Activated CD4-positive, alpha-beta T cell treated with anti-CD3 and anti-CD28 coated beads for 36 hours (primary cell): ENCODE data around the gene DZIP1. TPM values are rescaled to one million over a fixed set of nuclear protein-coding genes. Genes with fewer than 3 reads are reported as not detected.
"Not testable (repeated sequence)": the region's sequence is repeated elsewhere in the genome, so short reads cannot be mapped to it uniquely, and the experiment has no call there.

Experiments
- ATAC-seq: fragments of 200-7000 bp; cut with Tn5 transposase; one replicate; pipeline ENCODE4 v1.10.0; 2021; ENCODE audit warnings: mild to moderate bottlenecking, moderate library complexity
- CTCF ChIA-PET: fragments of 350-600 bp; sonication (Branson Sonifier 250); formaldehyde crosslinking; loops from one replicate; lab custom pipeline; 2021; ENCODE audit warnings: antibody characterized with exemption; lab: Charles Lee
- POLR2A ChIA-PET: fragments of 350-600 bp; sonication (Branson Sonifier 250); formaldehyde crosslinking; loops from one replicate; lab custom pipeline; 2021; ENCODE audit warnings: antibody characterized with exemption, inconsistent platforms; lab: Charles Lee
- DNase-seq: peaks from one replicate; pipeline ENCODE4 v3.0.0-alpha.2; 2020
- H3K27ac Mint-ChIP-seq: one replicate; pipeline ENCODE4 v1.8.0; 2021; ENCODE audit warnings: mixed read lengths
- H3K27me3 Mint-ChIP-seq: one replicate; pipeline ENCODE4 v1.8.0; 2021; ENCODE audit warnings: mixed read lengths
- H3K36me3 Mint-ChIP-seq: one replicate; pipeline ENCODE4 v1.8.0; 2021; ENCODE audit warnings: low read depth, mixed read lengths
- H3K4me1 Mint-ChIP-seq: one replicate; pipeline ENCODE4 v1.8.0; 2021; ENCODE audit warnings: mixed read lengths
- H3K4me3 Mint-ChIP-seq: one replicate; pipeline ENCODE4 v1.8.0; 2021; ENCODE audit warnings: mild to moderate bottlenecking, moderate library complexity, mixed read lengths
- H3K9me3 Mint-ChIP-seq: one replicate; pipeline ENCODE4 v1.8.0; 2021; ENCODE audit warnings: low read depth, mixed read lengths
- intact Hi-C, 2 experiments: fragments of 100-400 bp; cut with DNase I in 1 of 2; cut with micrococcal nuclease in 1 of 2; formaldehyde crosslinking; loops; one replicate each; pipeline versions ENCODE4 v1.14.2 to v1.15.1; 2022 to 2024; cut with DNase I, micrococcal nuclease
- total RNA-seq, 2 experiments: library from RNA; stranded (reverse); gene quantifications; one replicate each; pipeline ENCODE4 v1.2.3, GENCODE V29; 2021

Gene DZIP1
- total RNA-seq, 2 experiments from 2014 or later: 0.33 to 0.39 TPM

DNA sequence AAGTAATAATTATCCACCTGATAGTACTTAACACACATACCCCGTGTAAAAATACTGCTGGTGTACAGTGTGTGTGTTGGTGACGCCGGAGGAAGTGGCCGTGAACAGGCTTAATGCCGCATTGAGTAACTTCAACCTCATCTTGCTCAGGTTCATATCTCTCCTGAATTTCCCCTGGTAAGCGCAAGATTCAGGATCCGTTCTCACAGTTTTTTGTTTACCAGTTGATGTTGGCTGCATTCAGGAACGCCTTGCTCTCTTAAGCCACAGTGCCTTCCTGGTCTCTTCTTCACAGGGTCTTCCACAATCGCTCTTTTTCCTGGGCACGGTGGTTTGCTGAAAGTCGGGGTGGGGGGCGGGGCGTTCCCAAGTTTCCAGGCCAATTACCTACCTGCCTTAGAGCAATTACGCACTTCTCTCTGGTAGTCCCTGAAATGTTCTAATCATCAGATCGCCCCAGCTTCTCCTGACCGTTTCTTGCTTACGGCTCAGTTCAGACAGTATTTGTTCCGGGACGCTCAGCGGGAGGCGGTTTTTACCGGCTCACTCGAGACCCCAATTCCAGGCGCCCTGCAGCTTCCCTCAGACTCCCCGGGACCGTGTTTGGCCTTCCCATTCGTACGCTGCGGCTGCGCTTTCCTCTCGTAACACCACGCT lies 31.7 kb upstream of the DZIP1 start:
- peaks cover 10% of the 10 kb centered on the region for H3K9me3 Mint-ChIP-seq
- DNase-seq: peak; percentile 52
- H3K4me1 Mint-ChIP-seq: peaks cover 47% of the 10 kb centered on the region
- POLR2A ChIA-PET: interaction anchor here (0.6 to 1.0 kb wide), 5 partner anchors 22 to 1757 kb away, joined by 3 to 5 read pairs (median 3); no protein-coding TSS in a partner anchor
- peaks cover 21% of the 10 kb centered on the region for H3K36me3 Mint-ChIP-seq
- peak overlapping the region; percentile 92 for H3K27ac Mint-ChIP-seq
- intact Hi-C loops: loop anchor here (2.0 to 5.0 kb wide), 7 partner anchors 27 to 1757 kb away; partner anchors contain the start of genes ABCC4 (in 2 of the 2), GPR180 (in 2 of the 2) and RAP2A (in 1 of the 2)
- H3K27me3 Mint-ChIP-seq: no peaks in the 10 kb centered on the region
- CTCF ChIA-PET: interaction anchor here (0.7 to 1.0 kb wide), 4 partner anchors 13 to 431 kb away, joined by 3 read pairs; no protein-coding TSS in a partner anchor
- H3K4me3 Mint-ChIP-seq: peak overlapping the region; percentile 96
- ATAC-seq: peak; percentile 1

DNA sequence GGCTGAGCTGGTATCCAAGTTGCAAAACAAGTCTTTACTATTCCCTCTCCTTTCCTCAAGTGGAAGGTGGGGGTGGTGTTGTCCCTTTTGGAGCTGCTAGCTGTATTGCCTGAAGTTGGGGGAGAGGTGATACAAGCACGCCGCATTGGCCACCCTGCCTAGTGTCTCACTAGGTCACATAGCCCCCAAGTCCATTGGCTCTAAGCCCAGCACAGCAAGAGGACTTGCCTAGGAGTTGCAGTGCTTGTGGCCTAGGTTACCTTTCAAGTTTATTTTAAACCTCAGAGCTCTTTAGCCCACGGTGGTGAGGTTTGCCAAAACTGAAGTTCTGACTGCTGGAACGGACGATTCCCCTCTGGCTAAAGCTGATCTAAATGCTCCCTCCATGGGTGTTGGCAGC lies 27.1 kb upstream of the DZIP1 start:
- POLR2A ChIA-PET: no interaction called here
- no peak for DNase-seq
- intact Hi-C loops: no loop called here
- CTCF ChIA-PET: interaction anchor here (0.6 to 1.0 kb wide), 2 partner anchors 11 to 47 kb away, joined by 3 read pairs; no protein-coding TSS in a partner anchor
- Mint-ChIP-seq H3K9me3 (peaks cover 41% of the 10 kb centered on the region), H3K4me3 (no peak overlapping the region), H3K36me3 (peaks cover 18% of the 10 kb centered on the region), H3K4me1 (peaks cover 18% of the 10 kb centered on the region), H3K27me3 (no peaks in the 10 kb centered on the region), H3K27ac (no peak overlapping the region)
- no peak for ATAC-seq

GRCh38 chr13:95667235-95667634 lies 22.7 kb upstream of the DZIP1 start:
- H3K27me3 Mint-ChIP-seq, intact Hi-C loops, CTCF ChIA-PET, H3K4me3 Mint-ChIP-seq, POLR2A ChIA-PET, H3K27ac Mint-ChIP-seq, H3K36me3 Mint-ChIP-seq, H3K4me1 Mint-ChIP-seq, ATAC-seq, DNase-seq: not testable (repeated sequence)
- peaks cover 54% of the 10 kb centered on the region for H3K9me3 Mint-ChIP-seq

DNA sequence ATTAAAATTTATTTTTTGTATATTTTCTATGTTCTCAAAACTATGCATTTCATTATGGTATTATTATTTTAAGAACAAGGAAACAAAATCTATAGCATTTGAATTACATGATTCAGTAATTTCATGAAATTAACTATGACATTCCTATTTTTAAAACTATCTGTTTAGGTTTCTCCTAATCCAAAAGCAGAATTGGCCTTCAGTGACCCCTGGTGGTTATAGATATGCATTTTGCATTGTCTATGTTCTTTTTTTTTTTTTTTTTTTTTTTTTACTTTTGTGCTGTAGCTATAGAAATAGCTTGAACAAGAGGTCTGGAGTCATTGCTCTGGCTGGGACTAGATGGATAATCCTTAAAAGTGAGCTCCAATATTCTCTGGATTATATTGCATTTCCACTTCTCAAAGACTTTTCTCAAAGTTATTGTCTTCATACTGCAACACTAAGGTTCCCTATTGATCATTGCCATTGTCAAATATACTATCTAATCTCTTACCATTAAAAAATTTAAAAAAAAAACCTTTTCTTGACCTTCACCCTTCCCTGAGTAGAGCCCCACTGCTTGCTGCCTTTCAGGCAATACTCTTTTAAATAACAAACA lies 16.6 kb upstream of the DZIP1 start:
- ATAC-seq (no peak), DNase-seq (peak; percentile 21)
- ChIA-PET POLR2A (no interaction called here), CTCF (interaction anchor here (0.6 to 1.6 kb wide), 13 partner anchors 10 to 470 kb away, joined by 3 to 13 read pairs (median 4); no protein-coding TSS in a partner anchor)
- Mint-ChIP-seq H3K4me3 (no peak overlapping the region), H3K4me1 (no peaks in the 10 kb centered on the region), H3K27me3 (peaks cover 19% of the 10 kb centered on the region), H3K36me3 (no peaks in the 10 kb centered on the region), H3K9me3 (peaks cover 16% of the 10 kb centered on the region), H3K27ac (no peak overlapping the region)
- intact Hi-C loops: loop anchor here (1.0 to 5.0 kb wide), 5 partner anchors 37 to 174 kb away; no protein-coding TSS in a partner anchor

GRCh38 chr13:95659500-95659899 lies 15.0 kb upstream of the DZIP1 start:
- POLR2A ChIA-PET: no interaction called here
- Mint-ChIP-seq H3K4me3 (no peak overlapping the region), H3K9me3 (peaks cover 9% of the 10 kb centered on the region), H3K27ac (no peak overlapping the region), H3K4me1 (no peaks in the 10 kb centered on the region), H3K36me3 (no peaks in the 10 kb centered on the region), H3K27me3 (peaks cover 19% of the 10 kb centered on the region)
- ATAC-seq: no peak
- DNase-seq: no peak
- intact Hi-C loops: no loop called here
- CTCF ChIA-PET: interaction anchor here (0.8 to 1.6 kb wide), 3 partner anchors 50 to 237 kb away, joined by 3 to 4 read pairs (median 3); no protein-coding TSS in a partner anchor

DNA sequence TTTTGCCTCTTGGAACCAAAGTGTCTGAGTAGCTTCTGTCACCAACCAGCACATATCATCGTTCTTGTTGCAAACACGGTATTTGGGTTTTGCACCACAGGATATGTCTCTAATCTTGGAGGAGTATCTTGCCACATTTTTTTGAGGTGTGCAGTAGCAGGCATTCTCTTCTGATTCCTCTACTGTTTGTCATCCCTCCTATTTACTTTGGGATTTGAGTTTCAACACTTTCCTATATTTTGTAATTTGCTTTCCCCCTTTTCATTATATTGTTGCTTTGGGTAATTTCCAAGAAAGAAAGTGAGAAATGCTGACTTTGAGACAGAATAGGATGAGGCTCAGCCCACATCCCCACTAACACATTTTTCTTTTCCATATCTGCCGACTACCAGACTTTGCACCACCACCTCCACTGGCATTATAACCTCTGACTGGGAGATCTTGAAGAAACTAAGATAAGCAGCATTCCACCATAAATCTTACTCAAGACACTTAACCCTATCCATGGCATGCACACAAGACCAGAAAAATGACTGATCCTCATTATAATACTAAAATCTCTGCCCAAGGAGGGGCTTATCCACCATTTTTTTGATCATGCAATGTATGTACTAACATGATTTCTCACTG lies 12.0 kb upstream of the DZIP1 start:
- no peaks in the 10 kb centered on the region for H3K9me3 Mint-ChIP-seq
- DNase-seq (no peak), ATAC-seq (no peak)
- no peaks in the 10 kb centered on the region for H3K36me3 Mint-ChIP-seq
- H3K27ac Mint-ChIP-seq: no peak overlapping the region
- H3K4me3 Mint-ChIP-seq: no peak overlapping the region
- no peaks in the 10 kb centered on the region for H3K4me1 Mint-ChIP-seq
- intact Hi-C loops: no loop called here
- H3K27me3 Mint-ChIP-seq: peaks cover 12% of the 10 kb centered on the region
- ChIA-PET CTCF (no interaction called here), POLR2A (no interaction called here)

DNA sequence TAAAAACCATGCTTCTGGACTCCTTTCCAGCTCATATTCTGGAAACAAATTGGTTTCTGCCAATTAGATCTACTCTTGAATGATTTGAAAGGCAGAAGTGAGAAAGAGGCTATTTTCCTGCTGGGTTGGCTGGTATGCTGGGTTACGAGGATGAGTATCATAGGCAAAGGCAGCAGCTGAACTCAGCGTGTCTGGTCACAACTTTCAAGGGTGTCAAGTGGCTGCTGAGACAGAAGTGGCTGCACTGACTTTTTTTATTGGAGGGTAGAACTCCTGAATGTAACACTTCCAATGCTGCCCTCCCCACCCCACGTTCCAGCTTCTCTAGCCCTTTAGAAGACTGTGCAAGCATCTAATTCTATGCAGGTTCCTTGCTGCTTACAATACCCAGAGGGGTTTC lies 8.3 kb upstream of the DZIP1 start:
- POLR2A ChIA-PET: no interaction called here
- intact Hi-C loops: no loop called here
- Mint-ChIP-seq H3K36me3 (no peaks in the 10 kb centered on the region), H3K27ac (no peak overlapping the region), H3K9me3 (no peaks in the 10 kb centered on the region), H3K27me3 (peaks cover 12% of the 10 kb centered on the region), H3K4me1 (no peaks in the 10 kb centered on the region), H3K4me3 (no peak overlapping the region)
- CTCF ChIA-PET: interaction anchor here (1.5 kb wide), 1 partner anchor 28 kb away, joined by 4 read pairs; no protein-coding TSS in a partner anchor
- ATAC-seq: no peak
- DNase-seq: no peak

GRCh38 chr13:95652244-95652764 lies 7.8 kb upstream of the DZIP1 start:
- POLR2A ChIA-PET: no interaction called here
- ATAC-seq (no peak), DNase-seq (no peak)
- Mint-ChIP-seq H3K4me1 (no peaks in the 10 kb centered on the region), H3K27me3 (peaks cover 14% of the 10 kb centered on the region), H3K9me3 (no peaks in the 10 kb centered on the region), H3K36me3 (no peaks in the 10 kb centered on the region), H3K27ac (no peak overlapping the region), H3K4me3 (no peak overlapping the region)
- CTCF ChIA-PET: interaction anchor here (1.5 kb wide), 1 partner anchor 27 kb away, joined by 4 read pairs; no protein-coding TSS in a partner anchor
- intact Hi-C loops: no loop called here

- no peak for ATAC-seq
- Mint-ChIP-seq H3K36me3 (no peaks in the 10 kb centered on the region), H3K27ac (no peak overlapping the region), H3K9me3 (no peaks in the 10 kb centered on the region), H3K27me3 (peaks cover 14% of the 10 kb centered on the region), H3K4me1 (no peaks in the 10 kb centered on the region), H3K4me3 (no peak overlapping the region)
- ChIA-PET CTCF (no interaction called here), POLR2A (no interaction called here)
- DNase-seq: no peak
- intact Hi-C loops: no loop called here
These were observed 6.2 kb upstream of the DZIP1 start for GRCh38 chr13:95650696-95651095.

DNA sequence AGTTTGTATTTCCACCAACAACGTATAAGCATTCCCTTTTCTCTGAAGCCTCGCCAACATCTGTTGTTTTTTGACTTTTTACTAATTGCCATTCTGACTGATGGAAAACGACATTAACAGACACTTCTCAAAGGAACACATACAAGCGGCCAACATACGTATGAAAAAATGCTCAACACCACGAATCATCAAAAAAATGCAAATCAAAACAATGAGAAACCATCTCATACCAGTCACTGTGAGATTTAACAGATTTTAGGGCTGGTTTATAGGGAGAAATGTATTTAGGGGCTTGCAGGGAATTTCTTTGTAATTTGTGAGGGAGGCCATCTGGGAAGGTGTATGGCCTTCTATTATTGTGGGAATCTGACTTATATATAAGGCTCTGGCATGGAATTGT lies 2.8 kb upstream of the DZIP1 start:
- intact Hi-C loops: no loop called here
- H3K27me3 Mint-ChIP-seq: peaks cover 23% of the 10 kb centered on the region
- no peaks in the 10 kb centered on the region for H3K9me3 Mint-ChIP-seq
- DNase-seq (no peak), ATAC-seq (no peak)
- no peak overlapping the region for H3K4me3 Mint-ChIP-seq
- peaks cover 3% of the 10 kb centered on the region for H3K4me1 Mint-ChIP-seq
- no peak overlapping the region for H3K27ac Mint-ChIP-seq
- ChIA-PET CTCF (no interaction called here), POLR2A (no interaction called here)
- no peaks in the 10 kb centered on the region for H3K36me3 Mint-ChIP-seq

DNA sequence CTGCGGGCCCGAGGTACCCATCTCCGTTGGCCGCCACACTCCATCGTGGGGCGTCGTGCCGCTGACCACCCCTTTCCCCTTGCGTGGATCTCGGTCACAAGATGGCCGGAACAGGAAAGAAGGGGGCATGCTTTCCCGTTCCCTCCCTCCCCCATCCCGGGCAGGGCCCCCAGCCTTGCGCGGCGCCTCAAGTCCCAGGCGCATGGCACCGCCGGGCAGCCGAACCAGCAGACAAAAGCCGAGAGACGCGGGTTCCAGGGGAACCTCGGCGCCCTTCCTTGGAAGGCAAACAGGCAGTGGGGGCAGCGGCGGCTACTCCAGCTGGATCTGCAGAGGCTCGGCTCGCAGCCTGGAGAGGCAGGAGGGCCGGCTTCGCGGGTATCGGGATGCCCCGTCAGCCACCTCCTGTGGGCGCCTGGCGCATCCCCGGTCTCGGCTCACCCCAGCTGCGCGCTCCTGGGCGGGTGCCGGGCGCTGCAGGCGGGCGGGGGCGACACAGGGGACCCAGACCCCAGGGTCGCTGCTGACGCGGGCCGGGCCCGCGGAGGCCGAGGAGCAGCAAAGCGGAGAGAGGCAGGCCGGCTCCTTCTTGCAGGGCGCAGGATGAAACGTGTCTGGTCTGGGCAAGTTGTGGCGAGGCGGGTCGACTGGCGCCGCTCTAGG lies 439 bp downstream of the DZIP1 start:
- POLR2A ChIA-PET: no interaction called here
- intact Hi-C loops: no loop called here
- Mint-ChIP-seq H3K27ac (no peak overlapping the region), H3K27me3 (peaks cover 36% of the 10 kb centered on the region), H3K4me3 (peak overlapping the region; percentile 61), H3K9me3 (no peaks in the 10 kb centered on the region), H3K36me3 (no peaks in the 10 kb centered on the region), H3K4me1 (peaks cover 3% of the 10 kb centered on the region)
- peak; percentile 12 for DNase-seq
- CTCF ChIA-PET: interaction anchor here (0.6 to 2.2 kb wide), 4 partner anchors 10 to 189 kb away, joined by 3 to 9 read pairs (median 4); no protein-coding TSS in a partner anchor
- peak; percentile 39 for ATAC-seq
